Activated T-cell treated with anti-CD3 and anti-CD28 coated beads, Interleukin-2, amount 50 U/mL, for 4 hours (primary cell): Measurements from ENCODE around the gene PADI1. TPM values are rescaled to one million over a fixed set of nuclear protein-coding genes. Genes with fewer than 3 reads are reported as not detected.

ENCODE experiments used
- ATAC-seq, 2 donors: fragments of 200-7000 bp; cut with Tn5 transposase; one replicate each; pipeline ENCODE4 v1.10.0; 2021
- DNase-seq: peaks from one replicate; pipeline ENCODE4 v3.0.0-alpha.2; 2020
- H3K27me3 Mint-ChIP-seq: one replicate; pipeline ENCODE4 v1.8.0; 2021; ENCODE audit warnings: low read depth, mixed read lengths
- H3K36me3 Mint-ChIP-seq: one replicate; pipeline ENCODE4 v1.8.0; 2022; ENCODE audit warnings: mixed read lengths; ENCODE audit not compliant: insufficient read depth
- H3K4me1 Mint-ChIP-seq: one replicate; pipeline ENCODE4 v1.8.0; 2021; ENCODE audit warnings: low read depth, mixed read lengths
- H3K4me3 Mint-ChIP-seq: one replicate; pipeline ENCODE4 v1.8.0; 2021; ENCODE audit warnings: mild to moderate bottlenecking, moderate library complexity, mixed read lengths
- H3K9me3 Mint-ChIP-seq: one replicate; pipeline ENCODE4 v1.8.0; 2021; ENCODE audit warnings: mixed read lengths
- total RNA-seq, 3 donors: library from RNA; stranded (reverse); gene quantifications; one replicate each; pipeline ENCODE4 v1.2.1, GENCODE V29; 2021

Gene PADI1
- total RNA-seq, 3 donors from 2014 or later, result not detected

GRCh38 chr1:17244821-17245740 lies 40.2 kb downstream of the PADI1 start:
- DNase-seq (no peak), ATAC-seq (no peak)
- Mint-ChIP-seq H3K36me3 (no peaks in the 10 kb centered on the region), H3K9me3 (no peaks in the 10 kb centered on the region), H3K27me3 (peaks cover 8% of the 10 kb centered on the region), H3K4me3 (no peak overlapping the region), H3K4me1 (no peaks in the 10 kb centered on the region)

DNA sequence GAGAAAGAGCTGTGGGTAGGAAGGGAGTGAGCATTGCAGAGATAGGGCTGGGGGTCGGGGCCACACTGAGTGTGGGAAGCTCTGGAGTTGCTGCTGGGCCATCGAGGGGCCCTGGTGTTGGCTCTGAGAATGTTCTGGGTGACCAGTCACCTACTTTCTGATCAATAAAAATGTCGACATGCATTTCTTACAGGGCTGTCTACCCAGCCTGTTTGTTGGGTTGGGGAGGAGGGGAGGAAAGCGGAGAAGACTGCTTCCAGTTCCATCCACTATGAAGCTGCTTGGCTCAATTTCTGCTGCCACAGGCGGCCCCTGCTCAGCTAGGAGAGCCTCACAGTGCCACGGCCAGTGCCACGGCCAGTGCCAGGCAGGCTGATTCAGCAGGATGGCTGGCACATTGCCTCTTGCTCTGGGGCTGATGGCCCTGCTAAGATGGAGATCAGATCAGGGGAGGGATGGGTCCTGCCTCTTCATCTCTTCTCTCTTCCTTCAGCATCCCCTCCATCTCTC lies 40.9 kb downstream of the PADI1 start:
- no peak for ATAC-seq
- DNase-seq, result no peak
- peaks cover 8% of the 10 kb centered on the region for H3K27me3 Mint-ChIP-seq
- H3K4me3 Mint-ChIP-seq, result no peak overlapping the region
- H3K4me1 Mint-ChIP-seq, result no peaks in the 10 kb centered on the region
- no peaks in the 10 kb centered on the region for H3K36me3 Mint-ChIP-seq
- H3K9me3 Mint-ChIP-seq, result no peaks in the 10 kb centered on the region

DNA sequence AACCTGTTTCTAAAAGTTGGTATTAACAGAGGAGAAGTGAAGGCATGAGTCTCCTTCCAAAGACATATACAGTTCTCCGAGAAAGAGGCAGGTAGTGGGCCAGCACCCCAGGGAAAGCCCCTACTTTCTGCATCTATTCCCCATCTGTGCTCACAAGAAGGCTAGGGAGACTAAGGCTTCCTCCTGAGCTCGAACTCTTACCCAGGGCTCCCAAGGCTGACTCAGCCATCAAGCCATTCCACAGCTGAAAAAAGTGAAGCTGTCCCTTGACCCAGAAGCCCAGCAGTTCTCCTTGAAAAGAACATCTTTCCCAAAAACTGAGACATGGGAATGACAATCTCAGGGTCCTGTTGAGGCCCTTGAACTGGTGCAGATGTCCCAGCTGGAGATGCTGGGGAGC lies 42.0 kb downstream of the PADI1 start:
- DNase-seq (no peak), ATAC-seq (no peak)
- H3K4me1 Mint-ChIP-seq, result no peaks in the 10 kb centered on the region
- peaks cover 8% of the 10 kb centered on the region for H3K27me3 Mint-ChIP-seq
- no peaks in the 10 kb centered on the region for H3K9me3 Mint-ChIP-seq
- H3K36me3 Mint-ChIP-seq, result no peaks in the 10 kb centered on the region
- H3K4me3 Mint-ChIP-seq, result no peak overlapping the region

DNA sequence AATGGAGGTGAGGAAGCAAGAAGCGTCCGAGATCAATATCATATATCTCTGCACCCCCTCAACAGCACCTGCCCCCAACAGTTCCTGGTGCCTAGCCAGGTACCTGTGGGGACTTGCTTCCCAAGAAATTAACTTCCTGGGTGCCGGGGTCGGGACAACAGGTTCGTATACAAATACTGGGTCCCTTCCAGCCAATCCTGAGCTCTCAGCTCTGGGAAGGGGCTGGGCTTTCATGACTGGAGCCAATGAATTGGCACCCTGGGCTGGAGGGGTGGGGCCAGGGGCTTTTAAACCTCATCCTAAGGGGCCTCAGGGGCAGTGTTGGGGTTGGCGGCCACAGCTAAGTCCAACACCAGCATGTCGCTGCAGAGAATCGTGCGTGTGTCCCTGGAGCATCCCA lies 43.9 kb downstream of the PADI1 start, which contains the start of gene PADI3:
Gene PADI3, plus strand, starts transcription at position 318 of the 400 bp plus-strand sequence. Its CDS starts 40 bp downstream, at position 358.
- H3K27me3 Mint-ChIP-seq, result peaks cover 8% of the 10 kb centered on the region

DNA sequence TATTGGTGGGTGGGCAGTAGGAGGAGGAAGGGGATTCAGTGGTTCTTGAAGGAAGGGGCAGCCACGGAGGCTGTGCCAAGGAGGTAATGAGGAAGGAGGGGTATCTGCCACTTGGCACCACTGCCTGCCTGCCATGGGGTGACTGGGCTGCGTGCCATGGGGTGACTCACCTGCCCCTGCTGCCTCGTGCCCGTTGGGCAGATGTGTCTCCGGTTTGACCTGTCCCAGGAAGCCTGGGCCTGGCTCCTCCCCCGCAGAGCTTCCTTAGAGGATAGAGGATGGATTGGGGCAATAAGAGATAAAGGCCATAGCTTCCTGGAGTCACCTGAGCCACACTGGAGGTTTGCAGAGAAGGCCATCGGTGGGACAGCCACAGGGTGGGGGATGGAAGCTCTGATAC lies 45.7 kb downstream of the PADI1 start:
- ATAC-seq (no peak), DNase-seq (no peak)
- H3K36me3 Mint-ChIP-seq, result no peaks in the 10 kb centered on the region
- H3K9me3 Mint-ChIP-seq, result no peaks in the 10 kb centered on the region
- no peaks in the 10 kb centered on the region for H3K4me1 Mint-ChIP-seq
- peaks cover 10% of the 10 kb centered on the region for H3K27me3 Mint-ChIP-seq
- H3K4me3 Mint-ChIP-seq, result no peak overlapping the region

More for the DNA sequence above, 43.9 kb downstream of the PADI1 start, which contains the start of gene PADI3:
- DNase-seq, result no peak
- ATAC-seq, result no peak
- Mint-ChIP-seq H3K36me3 (no peaks in the 10 kb centered on the region), H3K4me3 (no peak within 1 kb of the TSS), H3K9me3 (no peaks in the 10 kb centered on the region), H3K4me1 (no peaks in the 10 kb centered on the region)

- H3K27me3 Mint-ChIP-seq, result peaks cover 9% of the 10 kb centered on the region
- H3K36me3 Mint-ChIP-seq, result no peaks in the 10 kb centered on the region
- H3K4me1 Mint-ChIP-seq, result no peaks in the 10 kb centered on the region
- no peaks in the 10 kb centered on the region for H3K9me3 Mint-ChIP-seq
- no peak overlapping the region for H3K4me3 Mint-ChIP-seq
- DNase-seq (no peak), ATAC-seq (no peak)
Measured at GRCh38 chr1:17251246-17251645, 46.3 kb downstream of the PADI1 start.

- H3K4me3 Mint-ChIP-seq, result no peak overlapping the region
- H3K36me3 Mint-ChIP-seq, result no peaks in the 10 kb centered on the region
- peaks cover 3% of the 10 kb centered on the region for H3K27me3 Mint-ChIP-seq
- DNase-seq (no peak), ATAC-seq (no peak)
- H3K4me1 Mint-ChIP-seq, result no peaks in the 10 kb centered on the region
- no peaks in the 10 kb centered on the region for H3K9me3 Mint-ChIP-seq
Measured at GRCh38 chr1:17251701-17252376, 46.9 kb downstream of the PADI1 start.

DNA sequence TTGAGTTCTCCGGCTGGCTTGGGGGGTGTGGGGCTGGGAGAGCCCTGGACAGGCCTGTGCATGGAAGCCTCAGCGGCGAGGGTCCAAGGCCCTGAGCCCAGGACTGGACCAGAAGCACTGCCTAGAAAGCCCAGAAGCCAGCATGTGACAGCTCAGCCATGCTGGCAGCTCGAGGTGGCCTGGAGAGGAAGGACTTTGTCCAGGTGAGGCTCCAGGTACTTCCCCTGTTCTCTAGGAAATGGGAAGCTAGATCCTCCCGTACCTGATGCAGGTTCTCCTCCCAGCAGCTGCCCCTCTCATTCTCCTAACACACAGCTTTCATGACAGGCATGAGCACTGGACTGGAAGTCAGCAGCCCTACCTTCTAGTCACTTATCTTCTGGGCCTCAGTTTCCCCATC lies 50.4 kb downstream of the PADI1 start:
- Mint-ChIP-seq H3K4me1 (no peaks in the 10 kb centered on the region), H3K9me3 (no peaks in the 10 kb centered on the region), H3K36me3 (no peaks in the 10 kb centered on the region), H3K4me3 (no peak overlapping the region), H3K27me3 (peaks cover 17% of the 10 kb centered on the region)
- DNase-seq (no peak), ATAC-seq (no peak)

GRCh38 chr1:17258116-17258757 lies 53.3 kb downstream of the PADI1 start:
- peaks cover 3% of the 10 kb centered on the region for H3K9me3 Mint-ChIP-seq
- H3K4me1 Mint-ChIP-seq, result no peaks in the 10 kb centered on the region
- H3K27me3 Mint-ChIP-seq, result peaks cover 20% of the 10 kb centered on the region
- DNase-seq, result no peak
- ATAC-seq, result no peak
- H3K4me3 Mint-ChIP-seq, result no peak overlapping the region
- H3K36me3 Mint-ChIP-seq, result no peaks in the 10 kb centered on the region

- no peaks in the 10 kb centered on the region for H3K4me1 Mint-ChIP-seq
- DNase-seq, result no peak
- H3K4me3 Mint-ChIP-seq, result no peak overlapping the region
- peaks cover 3% of the 10 kb centered on the region for H3K9me3 Mint-ChIP-seq
- peaks cover 20% of the 10 kb centered on the region for H3K27me3 Mint-ChIP-seq
- no peaks in the 10 kb centered on the region for H3K36me3 Mint-ChIP-seq
- ATAC-seq, result no peak
Measured at GRCh38 chr1:17258758-17259130, 53.8 kb downstream of the PADI1 start.

DNA sequence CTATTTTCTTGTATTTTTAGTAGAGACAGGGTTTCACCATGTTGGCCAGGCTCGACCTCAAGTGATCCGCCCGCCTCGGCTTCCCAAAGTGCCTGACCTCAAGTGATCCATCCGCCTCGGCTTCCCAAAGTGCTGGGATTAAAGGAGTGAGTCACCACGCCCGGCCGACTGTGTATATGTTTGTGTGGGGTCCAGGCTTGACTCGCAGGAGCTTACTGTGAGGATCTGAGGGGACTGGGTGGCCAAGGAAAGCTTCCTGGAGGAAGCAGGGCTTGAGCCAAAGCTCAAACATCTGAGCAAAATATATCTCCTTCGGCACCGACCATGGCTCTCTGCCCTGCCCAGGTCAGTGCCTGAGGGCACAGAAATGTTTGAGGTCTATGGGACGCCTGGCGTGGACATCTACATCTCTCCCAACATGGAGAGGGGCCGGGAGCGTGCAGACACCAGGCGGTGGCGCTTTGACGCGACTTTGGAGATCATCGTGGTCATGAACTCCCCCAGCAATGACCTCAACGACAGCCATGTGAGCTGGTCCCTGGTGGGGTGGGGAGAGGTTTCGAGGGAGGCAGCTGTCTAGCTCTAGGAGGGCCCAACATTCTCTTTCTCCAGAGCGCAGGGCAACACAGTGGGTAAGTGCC lies 54.4 kb downstream of the PADI1 start:
- no peaks in the 10 kb centered on the region for H3K4me1 Mint-ChIP-seq
- no peaks in the 10 kb centered on the region for H3K36me3 Mint-ChIP-seq
- H3K4me3 Mint-ChIP-seq, result no peak overlapping the region
- H3K27me3 Mint-ChIP-seq, result peaks cover 20% of the 10 kb centered on the region
- ATAC-seq (no peak), DNase-seq (no peak)
- peaks cover 3% of the 10 kb centered on the region for H3K9me3 Mint-ChIP-seq

GRCh38 chr1:17260264-17260663 lies 55.3 kb downstream of the PADI1 start:
- Mint-ChIP-seq H3K9me3 (peaks cover 3% of the 10 kb centered on the region), H3K27me3 (peaks cover 20% of the 10 kb centered on the region), H3K4me3 (no peak overlapping the region), H3K36me3 (no peaks in the 10 kb centered on the region), H3K4me1 (no peaks in the 10 kb centered on the region)
- ATAC-seq, result no peak
- no peak for DNase-seq

DNA sequence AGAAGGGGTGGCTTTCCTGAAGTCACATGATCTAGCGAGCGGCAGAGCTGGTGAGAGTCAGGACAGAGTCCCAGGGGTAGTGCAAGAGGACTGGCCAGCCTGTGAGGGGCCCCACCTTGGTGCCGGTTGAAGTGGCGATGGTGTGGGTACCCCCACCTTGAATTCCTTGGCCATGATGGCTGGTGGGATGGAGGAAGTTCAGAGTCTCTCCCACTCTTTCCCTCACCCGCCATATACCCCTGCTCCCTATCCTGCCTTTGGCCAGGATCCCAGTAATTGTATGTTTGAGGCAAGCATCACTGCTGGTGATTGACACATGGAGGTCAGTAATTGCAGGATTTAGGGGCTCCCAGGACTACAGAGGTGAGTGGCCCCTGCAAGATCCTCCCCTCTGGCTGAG lies 55.8 kb downstream of the PADI1 start:
- H3K4me3 Mint-ChIP-seq, result no peak overlapping the region
- ATAC-seq, result no peak
- peaks cover 3% of the 10 kb centered on the region for H3K9me3 Mint-ChIP-seq

GRCh38 chr1:17263936-17264335 lies 59.0 kb downstream of the PADI1 start:
- Mint-ChIP-seq H3K4me1 (no peaks in the 10 kb centered on the region), H3K27me3 (peaks cover 10% of the 10 kb centered on the region), H3K36me3 (no peaks in the 10 kb centered on the region), H3K9me3 (peaks cover 3% of the 10 kb centered on the region), H3K4me3 (no peak overlapping the region)
- DNase-seq (no peak), ATAC-seq (no peak)

More for the DNA sequence above, 55.8 kb downstream of the PADI1 start:
- Mint-ChIP-seq H3K36me3 (no peaks in the 10 kb centered on the region), H3K4me1 (no peaks in the 10 kb centered on the region), H3K27me3 (peaks cover 17% of the 10 kb centered on the region)
- DNase-seq, result no peak
